ENCODE data around the gene RHBG. TPM values are rescaled to one million over a fixed set of nuclear protein-coding genes. Genes with fewer than 3 reads are reported as not detected.

Gene RHBG
- total and polyA plus RNA-seq, 10 donors, result 0.05 to 1.4 (median 0.38) TPM; not detected in 5

DNA sequence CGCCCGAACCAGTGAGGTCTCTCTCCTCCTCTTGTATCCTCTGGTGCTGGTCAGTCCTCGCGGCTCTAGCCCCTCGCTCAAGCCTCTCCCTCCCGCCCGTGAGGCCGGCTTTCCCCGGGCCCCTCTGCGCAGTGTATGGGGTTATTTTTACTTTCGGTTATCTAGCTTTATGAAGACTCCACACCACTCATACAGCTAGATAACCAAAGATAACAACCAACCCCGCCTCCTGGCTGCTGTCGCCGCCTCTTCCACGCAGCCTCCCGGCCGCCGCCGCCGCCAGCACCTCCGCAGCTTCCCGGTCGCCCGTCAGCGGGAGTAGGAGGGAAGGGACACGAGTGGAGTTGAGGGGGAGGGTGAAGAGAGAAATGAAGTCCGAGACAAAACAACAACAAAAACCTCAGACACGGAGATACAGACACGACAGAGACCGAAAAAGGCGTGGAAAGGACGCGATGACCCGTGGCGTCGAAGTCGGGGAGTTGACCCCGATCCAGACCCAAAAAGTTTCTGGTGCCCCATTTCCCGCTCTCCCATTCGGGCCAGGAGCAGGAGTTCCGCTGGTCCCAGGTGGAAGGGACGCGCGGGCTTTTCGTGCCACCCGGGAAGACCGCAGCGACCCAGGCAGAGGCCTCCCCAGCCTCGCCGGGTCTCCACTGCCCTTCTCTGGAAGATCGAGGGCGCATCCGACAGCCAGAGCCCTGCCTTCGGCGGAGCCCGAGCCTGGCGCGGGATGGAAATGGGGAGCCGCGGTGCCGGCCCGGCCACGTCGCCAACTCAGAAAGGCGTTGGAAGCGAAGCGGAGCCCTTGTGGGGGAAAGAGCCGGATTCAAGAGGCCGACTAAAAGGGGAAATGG lies 51.4 kb downstream of the RHBG start:
- intact Hi-C loops (cut with DNase I; ENCODE audit: low total_unique reads), result no loop called here
- DNase-seq, result no peak
- no peaks in the 10 kb centered on the region for H3K9me3 ChIP-seq
- H3K27me3 ChIP-seq (replicated peaks in 1 of 7), result peaks cover 0 to 100% (median 55%) of the 10 kb centered on the region in 7 donors
- WGBS, 5 donors, result 5 to 8% (median 5%) methylated on average over 53 to 69 of the region's 69 CpGs
- peak in 1 of 3 donors; percentile 42 for TF ChIP-seq POLR2AphosphoS5 (IDR thresholded peaks at IDR 0.05)
- TF ChIP-seq, protein P1, sequence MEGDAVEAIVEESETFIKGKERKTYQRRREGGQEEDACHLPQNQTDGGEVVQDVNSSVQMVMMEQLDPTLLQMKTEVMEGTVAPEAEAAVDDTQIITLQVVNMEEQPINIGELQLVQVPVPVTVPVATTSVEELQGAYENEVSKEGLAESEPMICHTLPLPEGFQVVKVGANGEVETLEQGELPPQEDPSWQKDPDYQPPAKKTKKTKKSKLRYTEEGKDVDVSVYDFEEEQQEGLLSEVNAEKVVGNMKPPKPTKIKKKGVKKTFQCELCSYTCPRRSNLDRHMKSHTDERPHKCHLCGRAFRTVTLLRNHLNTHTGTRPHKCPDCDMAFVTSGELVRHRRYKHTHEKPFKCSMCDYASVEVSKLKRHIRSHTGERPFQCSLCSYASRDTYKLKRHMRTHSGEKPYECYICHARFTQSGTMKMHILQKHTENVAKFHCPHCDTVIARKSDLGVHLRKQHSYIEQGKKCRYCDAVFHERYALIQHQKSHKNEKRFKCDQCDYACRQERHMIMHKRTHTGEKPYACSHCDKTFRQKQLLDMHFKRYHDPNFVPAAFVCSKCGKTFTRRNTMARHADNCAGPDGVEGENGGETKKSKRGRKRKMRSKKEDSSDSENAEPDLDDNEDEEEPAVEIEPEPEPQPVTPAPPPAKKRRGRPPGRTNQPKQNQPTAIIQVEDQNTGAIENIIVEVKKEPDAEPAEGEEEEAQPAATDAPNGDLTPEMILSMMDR (IDR thresholded peaks at IDR 0.05 in 8 of 11, conservative IDR thresholded peaks at IDR 0.05 in 3 of 11), result no peak
- H3K4me3 ChIP-seq, result peak overlapping the region; percentile 22 to 69 (median 42)
- peaks cover 14 to 37% (median 25%) of the 10 kb centered on the region in 6 donors for H3K4me1 ChIP-seq
- no peaks in the 10 kb centered on the region for H3K36me3 ChIP-seq
- H3K27ac ChIP-seq, result no peak overlapping the region

DNA sequence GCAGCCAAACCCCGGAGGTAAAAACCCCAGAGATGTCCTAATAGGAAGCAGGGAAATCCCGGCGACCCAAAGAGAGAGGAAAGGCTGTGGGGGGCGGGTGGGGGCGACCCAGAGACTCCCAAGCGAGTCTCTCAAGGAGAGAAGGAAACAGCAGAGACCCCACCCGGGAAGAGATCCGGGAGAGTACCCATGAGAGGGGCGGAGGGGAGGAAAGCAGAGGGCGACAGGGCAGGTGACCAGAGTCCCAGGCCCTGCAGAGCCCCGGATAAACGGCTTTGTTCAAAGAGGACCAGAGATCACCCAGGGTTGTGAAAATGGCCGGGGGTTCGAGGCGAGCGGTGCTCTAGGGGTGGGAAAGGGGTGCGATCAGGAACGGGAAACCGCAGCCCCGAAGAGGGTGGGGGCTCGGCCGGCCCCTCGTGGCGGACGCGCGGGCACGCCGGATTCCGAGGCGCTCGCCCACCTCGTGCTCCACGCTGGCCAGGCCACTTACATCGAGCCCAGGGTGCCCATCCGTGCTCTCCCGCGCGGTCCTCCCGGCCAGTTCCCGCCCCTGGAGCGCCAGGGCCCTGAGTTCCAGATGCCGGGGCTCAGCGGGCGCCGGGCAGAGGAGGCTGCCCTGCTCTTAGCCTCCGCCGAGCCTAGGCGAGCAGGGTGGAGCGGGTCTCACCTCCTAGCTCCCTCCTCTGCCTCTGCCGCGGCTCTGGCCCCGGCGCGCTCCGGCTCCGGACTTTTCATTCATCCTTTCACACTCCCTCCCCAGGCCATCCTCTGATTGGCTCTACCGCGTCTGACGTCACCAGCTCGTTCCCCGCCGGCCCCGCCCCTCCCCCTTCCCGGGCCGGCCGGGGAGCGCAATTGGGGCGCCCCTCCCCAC lies 52.3 kb downstream of the RHBG start:
- H3K27me3 ChIP-seq (replicated peaks in 1 of 7), result peaks cover 0 to 100% (median 55%) of the 10 kb centered on the region in 7 donors

DNA sequence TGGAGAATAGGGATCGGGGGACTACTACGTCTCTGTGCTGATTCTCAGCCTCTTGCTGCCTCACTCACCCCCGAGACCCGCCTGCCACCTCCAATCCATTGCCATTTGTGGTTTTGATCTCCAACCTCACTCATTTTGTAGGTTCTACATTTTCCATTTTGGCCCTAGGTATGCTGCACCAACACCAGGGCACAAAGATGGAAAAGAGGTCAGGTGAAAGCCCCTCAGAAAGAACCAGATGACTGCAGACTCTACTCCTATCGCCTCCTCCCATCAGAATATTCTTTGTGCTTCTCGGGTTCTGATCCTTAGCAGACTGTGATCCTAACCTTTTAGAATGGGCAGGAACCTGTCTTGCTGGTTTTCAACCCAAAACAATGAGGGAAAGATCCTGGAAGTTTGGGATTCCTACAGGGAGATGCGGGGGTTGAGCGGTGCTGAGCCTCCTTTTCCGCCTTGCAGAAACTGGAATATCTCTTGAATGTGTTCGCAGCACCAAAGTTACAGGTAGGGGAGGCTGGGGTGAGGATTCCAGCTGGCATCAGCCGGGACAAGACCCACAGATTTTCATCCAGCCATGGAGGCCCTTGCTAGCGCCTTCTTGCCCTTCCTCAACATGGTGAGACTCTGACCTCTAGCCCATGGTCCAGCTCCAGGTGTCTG lies 53.1 kb downstream of the RHBG start:
- intact Hi-C loops (cut with DNase I; ENCODE audit: low total_unique reads), result no loop called here
- WGBS, 5 donors, result 21 to 31% (median 24%) methylated on average over 11 to 12 of the region's 12 CpGs
- H3K27me3 ChIP-seq (replicated peaks in 1 of 7), result peaks cover 0 to 100% (median 55%) of the 10 kb centered on the region in 7 donors

More for the DNA sequence above, 52.3 kb downstream of the RHBG start:
- peak overlapping the region; percentile 16 to 69 (median 42) for H3K4me3 ChIP-seq
- intact Hi-C loops (cut with DNase I; ENCODE audit: low total_unique reads), result no loop called here
- H3K36me3 ChIP-seq, result no peaks in the 10 kb centered on the region
- DNase-seq, result peak; percentile 88
- TF ChIP-seq POLR2A (IDR thresholded peaks at IDR 0.05), result no peak
- TF ChIP-seq, protein P1 (IDR thresholded peaks at IDR 0.05 in 8 of 11, conservative IDR thresholded peaks at IDR 0.05 in 3 of 11), result peak in 1 of 11 experiments; percentile 17
- TF ChIP-seq POLR2AphosphoS5 (IDR thresholded peaks at IDR 0.05), result peak; percentile 49 to 75 (median 69)
- no peaks in the 10 kb centered on the region for H3K9me3 ChIP-seq
- 0 to 3% (median 1%) methylated on average over 37 to 69 of the region's 69 CpGs for WGBS, 5 donors
- peaks cover 14 to 37% (median 25%) of the 10 kb centered on the region in 6 donors for H3K4me1 ChIP-seq
- no peak overlapping the region for H3K27ac ChIP-seq

More for the DNA sequence above, 53.1 kb downstream of the RHBG start:
- TF ChIP-seq, protein P1 (IDR thresholded peaks at IDR 0.05 in 8 of 11, conservative IDR thresholded peaks at IDR 0.05 in 3 of 11), result no peak
- TF ChIP-seq POLR2A (IDR thresholded peaks at IDR 0.05) (no peak), POLR2AphosphoS5 (IDR thresholded peaks at IDR 0.05) (no peak)
- DNase-seq, result no peak
- no peaks in the 10 kb centered on the region for H3K36me3 ChIP-seq
- H3K9me3 ChIP-seq, result no peaks in the 10 kb centered on the region
- no peak overlapping the region for H3K27ac ChIP-seq
- peak overlapping the region; percentile 16 to 69 (median 42) for H3K4me3 ChIP-seq
- peaks cover 14 to 37% (median 25%) of the 10 kb centered on the region in 6 donors for H3K4me1 ChIP-seq
